ENCODE measurements around the gene SMIM44. TPM values are rescaled to one million over a fixed set of nuclear protein-coding genes. Genes with fewer than 3 reads are reported as not detected.

The SMIM44 gene
- total and polyA plus RNA-seq, 9 of the 15 experiments (the other 6 are each of a cell fraction or from before 2014, with no cell fraction given): not detected

DNA sequence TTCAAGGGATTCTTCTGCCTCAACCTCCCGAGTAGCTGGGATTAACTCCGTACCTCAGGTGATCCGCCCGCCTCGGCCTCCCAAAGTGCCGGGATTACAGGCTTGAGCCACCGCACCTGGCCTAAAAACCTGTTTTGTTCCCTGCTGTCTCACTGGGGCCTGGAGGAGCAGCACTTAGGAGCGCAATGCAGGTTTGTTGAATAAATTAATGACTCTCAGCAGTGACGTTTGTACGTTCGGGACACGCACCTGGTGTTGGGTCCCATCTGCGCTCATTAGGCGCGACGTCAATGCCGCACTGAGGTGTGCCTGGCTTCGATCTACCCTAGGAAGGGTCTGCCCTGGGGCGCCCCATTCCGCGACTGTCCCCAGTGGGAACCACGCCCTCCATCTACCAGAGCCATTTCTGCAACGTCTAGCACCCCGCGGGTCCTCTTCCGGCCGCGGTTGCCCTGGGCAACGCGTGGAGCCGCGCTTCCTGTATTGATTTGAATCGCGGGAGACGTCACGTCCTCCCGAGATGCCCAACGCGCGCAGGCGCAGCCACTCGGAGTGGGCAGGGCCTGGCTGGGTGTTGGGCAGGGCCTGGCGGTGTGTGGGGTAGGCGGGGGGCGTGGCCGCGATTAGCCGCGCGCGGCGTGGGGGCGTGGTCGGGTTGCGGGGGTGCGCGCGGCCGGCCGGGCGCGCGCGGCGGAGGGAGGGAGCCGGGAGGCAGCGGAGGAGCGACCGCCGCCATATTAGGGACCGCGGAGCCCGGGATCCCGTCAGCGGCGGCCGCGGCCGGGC, 22.6 kb upstream of the SMIM44 start, which contains the start of gene FZR1 (continued):
- TF ChIP-seq, protein P1, sequence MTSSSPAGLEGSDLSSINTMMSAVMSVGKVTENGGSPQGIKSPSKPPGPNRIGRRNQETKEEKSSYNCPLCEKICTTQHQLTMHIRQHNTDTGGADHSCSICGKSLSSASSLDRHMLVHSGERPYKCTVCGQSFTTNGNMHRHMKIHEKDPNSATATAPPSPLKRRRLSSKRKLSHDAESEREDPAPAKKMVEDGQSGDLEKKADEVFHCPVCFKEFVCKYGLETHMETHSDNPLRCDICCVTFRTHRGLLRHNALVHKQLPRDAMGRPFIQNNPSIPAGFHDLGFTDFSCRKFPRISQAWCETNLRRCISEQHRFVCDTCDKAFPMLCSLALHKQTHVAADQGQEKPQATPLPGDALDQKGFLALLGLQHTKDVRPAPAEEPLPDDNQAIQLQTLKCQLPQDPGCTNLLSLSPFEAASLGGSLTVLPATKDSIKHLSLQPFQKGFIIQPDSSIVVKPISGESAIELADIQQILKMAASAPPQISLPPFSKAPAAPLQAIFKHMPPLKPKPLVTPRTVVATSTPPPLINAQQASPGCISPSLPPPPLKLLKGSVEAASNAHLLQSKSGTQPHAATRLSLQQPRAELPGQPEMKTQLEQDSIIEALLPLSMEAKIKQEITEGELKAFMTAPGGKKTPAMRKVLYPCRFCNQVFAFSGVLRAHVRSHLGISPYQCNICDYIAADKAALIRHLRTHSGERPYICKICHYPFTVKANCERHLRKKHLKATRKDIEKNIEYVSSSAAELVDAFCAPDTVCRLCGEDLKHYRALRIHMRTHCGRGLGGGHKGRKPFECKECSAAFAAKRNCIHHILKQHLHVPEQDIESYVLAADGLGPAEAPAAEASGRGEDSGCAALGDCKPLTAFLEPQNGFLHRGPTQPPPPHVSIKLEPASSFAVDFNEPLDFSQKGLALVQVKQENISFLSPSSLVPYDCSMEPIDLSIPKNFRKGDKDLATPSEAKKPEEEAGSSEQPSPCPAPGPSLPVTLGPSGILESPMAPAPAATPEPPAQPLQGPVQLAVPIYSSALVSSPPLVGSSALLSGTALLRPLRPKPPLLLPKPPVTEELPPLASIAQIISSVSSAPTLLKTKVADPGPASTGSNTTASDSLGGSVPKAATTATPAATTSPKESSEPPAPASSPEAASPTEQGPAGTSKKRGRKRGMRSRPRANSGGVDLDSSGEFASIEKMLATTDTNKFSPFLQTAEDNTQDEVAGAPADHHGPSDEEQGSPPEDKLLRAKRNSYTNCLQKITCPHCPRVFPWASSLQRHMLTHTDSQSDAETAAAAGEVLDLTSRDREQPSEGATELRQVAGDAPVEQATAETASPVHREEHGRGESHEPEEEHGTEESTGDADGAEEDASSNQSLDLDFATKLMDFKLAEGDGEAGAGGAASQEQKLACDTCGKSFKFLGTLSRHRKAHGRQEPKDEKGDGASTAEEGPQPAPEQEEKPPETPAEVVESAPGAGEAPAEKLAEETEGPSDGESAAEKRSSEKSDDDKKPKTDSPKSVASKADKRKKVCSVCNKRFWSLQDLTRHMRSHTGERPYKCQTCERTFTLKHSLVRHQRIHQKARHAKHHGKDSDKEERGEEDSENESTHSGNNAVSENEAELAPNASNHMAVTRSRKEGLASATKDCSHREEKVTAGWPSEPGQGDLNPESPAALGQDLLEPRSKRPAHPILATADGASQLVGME (CRISPR knock-in tag; IDR thresholded peaks at IDR 0.05): 0 out of 2 replicates have a peak, but pooled peaks have one; percentile 17
- TF ChIP-seq, protein P2, sequence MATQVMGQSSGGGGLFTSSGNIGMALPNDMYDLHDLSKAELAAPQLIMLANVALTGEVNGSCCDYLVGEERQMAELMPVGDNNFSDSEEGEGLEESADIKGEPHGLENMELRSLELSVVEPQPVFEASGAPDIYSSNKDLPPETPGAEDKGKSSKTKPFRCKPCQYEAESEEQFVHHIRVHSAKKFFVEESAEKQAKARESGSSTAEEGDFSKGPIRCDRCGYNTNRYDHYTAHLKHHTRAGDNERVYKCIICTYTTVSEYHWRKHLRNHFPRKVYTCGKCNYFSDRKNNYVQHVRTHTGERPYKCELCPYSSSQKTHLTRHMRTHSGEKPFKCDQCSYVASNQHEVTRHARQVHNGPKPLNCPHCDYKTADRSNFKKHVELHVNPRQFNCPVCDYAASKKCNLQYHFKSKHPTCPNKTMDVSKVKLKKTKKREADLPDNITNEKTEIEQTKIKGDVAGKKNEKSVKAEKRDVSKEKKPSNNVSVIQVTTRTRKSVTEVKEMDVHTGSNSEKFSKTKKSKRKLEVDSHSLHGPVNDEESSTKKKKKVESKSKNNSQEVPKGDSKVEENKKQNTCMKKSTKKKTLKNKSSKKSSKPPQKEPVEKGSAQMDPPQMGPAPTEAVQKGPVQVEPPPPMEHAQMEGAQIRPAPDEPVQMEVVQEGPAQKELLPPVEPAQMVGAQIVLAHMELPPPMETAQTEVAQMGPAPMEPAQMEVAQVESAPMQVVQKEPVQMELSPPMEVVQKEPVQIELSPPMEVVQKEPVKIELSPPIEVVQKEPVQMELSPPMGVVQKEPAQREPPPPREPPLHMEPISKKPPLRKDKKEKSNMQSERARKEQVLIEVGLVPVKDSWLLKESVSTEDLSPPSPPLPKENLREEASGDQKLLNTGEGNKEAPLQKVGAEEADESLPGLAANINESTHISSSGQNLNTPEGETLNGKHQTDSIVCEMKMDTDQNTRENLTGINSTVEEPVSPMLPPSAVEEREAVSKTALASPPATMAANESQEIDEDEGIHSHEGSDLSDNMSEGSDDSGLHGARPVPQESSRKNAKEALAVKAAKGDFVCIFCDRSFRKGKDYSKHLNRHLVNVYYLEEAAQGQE (IDR thresholded peaks at IDR 0.05; ENCODE audit: borderline replicate concordance): no peak
- TF ChIP-seq, protein P2 (CRISPR knock-in tag; IDR thresholded peaks at IDR 0.05; ENCODE audit: low read depth): 0 out of 2 replicates have a peak, but pooled peaks have one; percentile 44
- TF ChIP-seq, protein P3, sequence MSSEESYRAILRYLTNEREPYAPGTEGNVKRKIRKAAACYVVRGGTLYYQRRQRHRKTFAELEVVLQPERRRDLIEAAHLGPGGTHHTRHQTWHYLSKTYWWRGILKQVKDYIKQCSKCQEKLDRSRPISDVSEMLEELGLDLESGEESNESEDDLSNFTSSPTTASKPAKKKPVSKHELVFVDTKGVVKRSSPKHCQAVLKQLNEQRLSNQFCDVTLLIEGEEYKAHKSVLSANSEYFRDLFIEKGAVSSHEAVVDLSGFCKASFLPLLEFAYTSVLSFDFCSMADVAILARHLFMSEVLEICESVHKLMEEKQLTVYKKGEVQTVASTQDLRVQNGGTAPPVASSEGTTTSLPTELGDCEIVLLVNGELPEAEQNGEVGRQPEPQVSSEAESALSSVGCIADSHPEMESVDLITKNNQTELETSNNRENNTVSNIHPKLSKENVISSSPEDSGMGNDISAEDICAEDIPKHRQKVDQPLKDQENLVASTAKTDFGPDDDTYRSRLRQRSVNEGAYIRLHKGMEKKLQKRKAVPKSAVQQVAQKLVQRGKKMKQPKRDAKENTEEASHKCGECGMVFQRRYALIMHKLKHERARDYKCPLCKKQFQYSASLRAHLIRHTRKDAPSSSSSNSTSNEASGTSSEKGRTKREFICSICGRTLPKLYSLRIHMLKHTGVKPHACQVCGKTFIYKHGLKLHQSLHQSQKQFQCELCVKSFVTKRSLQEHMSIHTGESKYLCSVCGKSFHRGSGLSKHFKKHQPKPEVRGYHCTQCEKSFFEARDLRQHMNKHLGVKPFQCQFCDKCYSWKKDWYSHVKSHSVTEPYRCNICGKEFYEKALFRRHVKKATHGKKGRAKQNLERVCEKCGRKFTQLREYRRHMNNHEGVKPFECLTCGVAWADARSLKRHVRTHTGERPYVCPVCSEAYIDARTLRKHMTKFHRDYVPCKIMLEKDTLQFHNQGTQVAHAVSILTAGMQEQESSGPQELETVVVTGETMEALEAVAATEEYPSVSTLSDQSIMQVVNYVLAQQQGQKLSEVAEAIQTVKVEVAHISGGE (CRISPR knock-in tag; IDR thresholded peaks at IDR 0.05): peak in 2 of 3 experiments; percentile 25 to 62; a peak in 1 of 6 replicates
- TF ChIP-seq ZNF766 (CRISPR knock-in tag; conservative IDR thresholded peaks at IDR 0.05) (no peak), TEAD1 (CRISPR knock-in tag; IDR thresholded peaks at IDR 0.05) (peak in 1 of 2 experiments; percentile 78; a peak in 1 of 4 replicates), RBBP5 (IDR thresholded peaks at IDR 0.05; ENCODE audit: borderline replicate concordance, insufficient read depth, low read length, poor library complexity, severe bottlenecking) (peak; percentile 7)

Measured in K562 (cell line).